Dermis blood vessel endothelial cell (primary cell): Measurements from ENCODE around the gene SCNN1B. TPM values are rescaled to one million over a fixed set of nuclear protein-coding genes. Genes with fewer than 3 reads are reported as not detected.
"Not testable (repeated sequence)": the region's sequence is repeated elsewhere in the genome, so short reads cannot be mapped to it uniquely, and the experiment has no call there.

Source experiments
- DNase-seq: peaks from one replicate; pipeline ENCODE4 v3.0.0; 2010
- total RNA-seq: library from RNA; depleted of rRNA; stranded (reverse); fragments of >200 nt; gene quantifications from 2 replicates; pipeline ENCODE4 v1.2.3, GENCODE V29; 2014

Gene SCNN1B
- total RNA-seq, 1 donor from 2014 or later = 10.4 TPM

- no peak for DNase-seq
Observed at GRCh38 chr16:23357761-23358290, 55.7 kb downstream of the SCNN1B start.

- DNase-seq = peak; percentile 69
Observed at GRCh38 chr16:23359092-23359760, 57.1 kb downstream of the SCNN1B start.

- DNase-seq = peak; percentile 95
Observed at GRCh38 chr16:23362460-23363317, 60.6 kb downstream of the SCNN1B start.

- DNase-seq = peak; percentile 91
Observed at GRCh38 chr16:23365602-23366240, 63.6 kb downstream of the SCNN1B start.

- DNase-seq = not testable (repeated sequence)
Observed at GRCh38 chr16:23366341-23366740, 64.2 kb downstream of the SCNN1B start.

- DNase-seq = no peak
Observed at GRCh38 chr16:23367564-23367963, 65.5 kb downstream of the SCNN1B start.

- no peak for DNase-seq
Observed at GRCh38 chr16:23367988-23368387, 65.9 kb downstream of the SCNN1B start.

- peak; percentile 30 for DNase-seq
Observed at GRCh38 chr16:23368469-23368868, 66.4 kb downstream of the SCNN1B start.

GRCh38 chr16:23369416-23369815, 67.3 kb downstream of the SCNN1B start:
- no peak for DNase-seq

- no peak for DNase-seq
Observed at GRCh38 chr16:23371368-23371767, 69.3 kb downstream of the SCNN1B start.

GRCh38 chr16:23373436-23374219, 71.5 kb downstream of the SCNN1B start:
- DNase-seq = no peak

- DNase-seq = no peak
Observed at GRCh38 chr16:23374721-23375510, 72.8 kb downstream of the SCNN1B start.

- DNase-seq = no peak
Observed at GRCh38 chr16:23375643-23376042, 73.5 kb downstream of the SCNN1B start.

- DNase-seq = no peak
Observed at GRCh38 chr16:23377071-23377931, 75.2 kb downstream of the SCNN1B start.

GRCh38 chr16:23378256-23378655, 76.2 kb downstream of the SCNN1B start:
- DNase-seq = no peak

GRCh38 chr16:23378921-23379320, 76.8 kb downstream of the SCNN1B start:
- no peak for DNase-seq

GRCh38 chr16:23379707-23380106, 77.6 kb downstream of the SCNN1B start:
- no peak for DNase-seq

GRCh38 chr16:23380501-23380951, 78.4 kb downstream of the SCNN1B start:
- DNase-seq = no peak

- DNase-seq = not testable (repeated sequence)
Observed at GRCh38 chr16:23381702-23382101, 79.6 kb downstream of the SCNN1B start.

GRCh38 chr16:23382279-23382678, 80.2 kb downstream of the SCNN1B start:
- DNase-seq = no peak
